ENCODE measurements around the gene OTULINL.

OTULINL gene

GRCh38 chr5:14557791-14558415 lies 23.7 kb upstream of the OTULINL start:
- H3K36me3 ChIP-seq (ENCODE audit: control insufficient read depth, low read depth, low read length): no peaks in the 10 kb centered on the region
- H3K27ac ChIP-seq (ENCODE audit: low read length): no peak overlapping the region
- no peak overlapping the region for H3K4me3 ChIP-seq (ENCODE audit: low read length)
- H3K4me1 ChIP-seq (ENCODE audit: control insufficient read depth, low read depth, low read length): no peaks in the 10 kb centered on the region
- no peak overlapping the region for H3K9ac ChIP-seq (ENCODE audit: low read length)
- no peaks in the 10 kb centered on the region for H3K27me3 ChIP-seq (ENCODE audit: control insufficient read depth, insufficient read depth, low read length)
- no peaks in the 10 kb centered on the region for H3K9me3 ChIP-seq (ENCODE audit: control insufficient read depth, low read depth, low read length)

- H3K27me3 ChIP-seq (ENCODE audit: control insufficient read depth, insufficient read depth, low read length): no peaks in the 10 kb centered on the region
- no peak overlapping the region for H3K4me3 ChIP-seq (ENCODE audit: low read length)
- H3K36me3 ChIP-seq (ENCODE audit: control insufficient read depth, low read depth, low read length): no peaks in the 10 kb centered on the region
- H3K9ac ChIP-seq (ENCODE audit: low read length): no peak overlapping the region
- H3K9me3 ChIP-seq (ENCODE audit: control insufficient read depth, low read depth, low read length): no peaks in the 10 kb centered on the region
- H3K4me1 ChIP-seq (ENCODE audit: control insufficient read depth, low read depth, low read length): no peaks in the 10 kb centered on the region
- H3K27ac ChIP-seq (ENCODE audit: low read length): no peak overlapping the region
These were observed 21.4 kb upstream of the OTULINL start for GRCh38 chr5:14560091-14560595.

GRCh38 chr5:14561741-14562140 lies 19.9 kb upstream of the OTULINL start:
- H3K9me3 ChIP-seq (ENCODE audit: control insufficient read depth, low read depth, low read length): no peaks in the 10 kb centered on the region
- H3K36me3 ChIP-seq (ENCODE audit: control insufficient read depth, low read depth, low read length): no peaks in the 10 kb centered on the region
- H3K27ac ChIP-seq (ENCODE audit: low read length): no peak overlapping the region
- no peaks in the 10 kb centered on the region for H3K27me3 ChIP-seq (ENCODE audit: control insufficient read depth, insufficient read depth, low read length)
- no peaks in the 10 kb centered on the region for H3K4me1 ChIP-seq (ENCODE audit: control insufficient read depth, low read depth, low read length)
- no peak overlapping the region for H3K9ac ChIP-seq (ENCODE audit: low read length)
- H3K4me3 ChIP-seq (ENCODE audit: low read length): no peak overlapping the region

GRCh38 chr5:14568333-14568732 lies 13.3 kb upstream of the OTULINL start:
- H3K4me3 ChIP-seq (ENCODE audit: low read length): no peak overlapping the region
- H3K9me3 ChIP-seq (ENCODE audit: control insufficient read depth, low read depth, low read length): no peaks in the 10 kb centered on the region
- no peaks in the 10 kb centered on the region for H3K36me3 ChIP-seq (ENCODE audit: control insufficient read depth, low read depth, low read length)
- no peak overlapping the region for H3K9ac ChIP-seq (ENCODE audit: low read length)
- no peak overlapping the region for H3K27ac ChIP-seq (ENCODE audit: low read length)
- H3K4me1 ChIP-seq (ENCODE audit: control insufficient read depth, low read depth, low read length): no peaks in the 10 kb centered on the region
- H3K27me3 ChIP-seq (ENCODE audit: control insufficient read depth, insufficient read depth, low read length): no peaks in the 10 kb centered on the region

GRCh38 chr5:14569948-14570691 lies 11.5 kb upstream of the OTULINL start:
- Histone ChIP-seq H3K9ac (ENCODE audit: low read length) (no peak overlapping the region), H3K4me1 (ENCODE audit: control insufficient read depth, low read depth, low read length) (no peaks in the 10 kb centered on the region), H3K9me3 (ENCODE audit: control insufficient read depth, low read depth, low read length) (no peaks in the 10 kb centered on the region), H3K27me3 (ENCODE audit: control insufficient read depth, insufficient read depth, low read length) (no peaks in the 10 kb centered on the region), H3K36me3 (ENCODE audit: control insufficient read depth, low read depth, low read length) (no peaks in the 10 kb centered on the region), H3K4me3 (ENCODE audit: low read length) (no peak overlapping the region), H3K27ac (ENCODE audit: low read length) (no peak overlapping the region)

GRCh38 chr5:14571901-14572300 lies 9.7 kb upstream of the OTULINL start:
- Histone ChIP-seq H3K9me3 (ENCODE audit: control insufficient read depth, low read depth, low read length) (no peaks in the 10 kb centered on the region), H3K27me3 (ENCODE audit: control insufficient read depth, insufficient read depth, low read length) (no peaks in the 10 kb centered on the region), H3K4me1 (ENCODE audit: control insufficient read depth, low read depth, low read length) (no peaks in the 10 kb centered on the region), H3K36me3 (ENCODE audit: control insufficient read depth, low read depth, low read length) (no peaks in the 10 kb centered on the region), H3K9ac (ENCODE audit: low read length) (no peak overlapping the region), H3K27ac (ENCODE audit: low read length) (no peak overlapping the region), H3K4me3 (ENCODE audit: low read length) (no peak overlapping the region)

- H3K4me1 ChIP-seq (ENCODE audit: control insufficient read depth, low read depth, low read length): no peaks in the 10 kb centered on the region
- no peaks in the 10 kb centered on the region for H3K36me3 ChIP-seq (ENCODE audit: control insufficient read depth, low read depth, low read length)
- H3K9me3 ChIP-seq (ENCODE audit: control insufficient read depth, low read depth, low read length): no peaks in the 10 kb centered on the region
- H3K27ac ChIP-seq (ENCODE audit: low read length): no peak overlapping the region
- no peak overlapping the region for H3K4me3 ChIP-seq (ENCODE audit: low read length)
- H3K9ac ChIP-seq (ENCODE audit: low read length): no peak overlapping the region
- H3K27me3 ChIP-seq (ENCODE audit: control insufficient read depth, insufficient read depth, low read length): no peaks in the 10 kb centered on the region
These were observed 9.2 kb upstream of the OTULINL start for GRCh38 chr5:14572385-14572784.

GRCh38 chr5:14572836-14573235 lies 8.8 kb upstream of the OTULINL start:
- Histone ChIP-seq H3K36me3 (ENCODE audit: control insufficient read depth, low read depth, low read length) (no peaks in the 10 kb centered on the region), H3K9ac (ENCODE audit: low read length) (no peak overlapping the region), H3K9me3 (ENCODE audit: control insufficient read depth, low read depth, low read length) (no peaks in the 10 kb centered on the region), H3K27ac (ENCODE audit: low read length) (no peak overlapping the region), H3K27me3 (ENCODE audit: control insufficient read depth, insufficient read depth, low read length) (no peaks in the 10 kb centered on the region), H3K4me1 (ENCODE audit: control insufficient read depth, low read depth, low read length) (no peaks in the 10 kb centered on the region), H3K4me3 (ENCODE audit: low read length) (no peak overlapping the region)

- H3K9ac ChIP-seq (ENCODE audit: low read length): no peak overlapping the region
- H3K27ac ChIP-seq (ENCODE audit: low read length): no peak overlapping the region
- no peaks in the 10 kb centered on the region for H3K9me3 ChIP-seq (ENCODE audit: control insufficient read depth, low read depth, low read length)
- H3K36me3 ChIP-seq (ENCODE audit: control insufficient read depth, low read depth, low read length): no peaks in the 10 kb centered on the region
- no peak overlapping the region for H3K4me3 ChIP-seq (ENCODE audit: low read length)
- H3K27me3 ChIP-seq (ENCODE audit: control insufficient read depth, insufficient read depth, low read length): peaks cover under 1% of the 10 kb centered on the region
- H3K4me1 ChIP-seq (ENCODE audit: control insufficient read depth, low read depth, low read length): no peaks in the 10 kb centered on the region
These were observed 7.5 kb upstream of the OTULINL start for GRCh38 chr5:14574096-14574495.

GRCh38 chr5:14574891-14575508 lies 6.6 kb upstream of the OTULINL start:
- no peak overlapping the region for H3K27ac ChIP-seq (ENCODE audit: low read length)
- H3K9ac ChIP-seq (ENCODE audit: low read length): no peak overlapping the region
- no peak overlapping the region for H3K4me3 ChIP-seq (ENCODE audit: low read length)

GRCh38 chr5:14576206-14576605 lies 5.4 kb upstream of the OTULINL start:
- H3K4me1 ChIP-seq (ENCODE audit: control insufficient read depth, low read depth, low read length): peaks cover 3% of the 10 kb centered on the region
- no peak overlapping the region for H3K9ac ChIP-seq (ENCODE audit: low read length)
- H3K27ac ChIP-seq (ENCODE audit: low read length): no peak overlapping the region
- H3K9me3 ChIP-seq (ENCODE audit: control insufficient read depth, low read depth, low read length): no peaks in the 10 kb centered on the region
- H3K4me3 ChIP-seq (ENCODE audit: low read length): no peak overlapping the region
- H3K27me3 ChIP-seq (ENCODE audit: control insufficient read depth, insufficient read depth, low read length): peaks cover 22% of the 10 kb centered on the region
- no peaks in the 10 kb centered on the region for H3K36me3 ChIP-seq (ENCODE audit: control insufficient read depth, low read depth, low read length)

More at GRCh38 chr5:14574891-14575508, 6.6 kb upstream of the OTULINL start:
- no peaks in the 10 kb centered on the region for H3K4me1 ChIP-seq (ENCODE audit: control insufficient read depth, low read depth, low read length)
- no peaks in the 10 kb centered on the region for H3K36me3 ChIP-seq (ENCODE audit: control insufficient read depth, low read depth, low read length)
- peaks cover 10% of the 10 kb centered on the region for H3K27me3 ChIP-seq (ENCODE audit: control insufficient read depth, insufficient read depth, low read length)
- no peaks in the 10 kb centered on the region for H3K9me3 ChIP-seq (ENCODE audit: control insufficient read depth, low read depth, low read length)

Data from iPS-18a (cell line).